H9 (cell line): ENCODE data around the gene RAB14. TPM values are rescaled to one million over a fixed set of nuclear protein-coding genes. Genes with fewer than 3 reads are reported as not detected.

ENCODE experiments used
- DNase-seq: peaks from one replicate; pipeline ENCODE4 v3.0.0-alpha.2; 2017
- H2AFZ ChIP-seq: one replicate; pipeline ENCODE4 v1.6.1; 2013; ENCODE audit warnings: mild to moderate bottlenecking, low read length, control low read depth, moderate library complexity
- H2AK5ac ChIP-seq: 2 replicates; pipeline ENCODE4 v1.6.1; 2013; ENCODE audit warnings: low read length, control low read depth, mixed read lengths; ENCODE audit not compliant: insufficient read length
- H2BK120ac ChIP-seq: one replicate; pipeline ENCODE4 v1.6.1; 2013; ENCODE audit warnings: low read depth, mild to moderate bottlenecking, low read length, control low read depth, inconsistent platforms; ENCODE audit not compliant: poor library complexity, severe bottlenecking
- H2BK12ac ChIP-seq: 2 replicates; pipeline ENCODE4 v1.6.1; 2013; ENCODE audit warnings: low read length, control low read depth, mixed read lengths, low read depth; ENCODE audit not compliant: insufficient read length
- H2BK15ac ChIP-seq: 2 replicates; pipeline ENCODE4 v1.6.1; 2013; ENCODE audit warnings: low read depth, low read length, control low read depth
- H2BK20ac ChIP-seq: one replicate; pipeline ENCODE4 v1.6.1; 2013; ENCODE audit warnings: low read depth, mild to moderate bottlenecking, low read length, control low read depth, inconsistent platforms; ENCODE audit not compliant: poor library complexity, severe bottlenecking
- H2BK5ac ChIP-seq: 2 replicates; pipeline ENCODE4 v1.6.1; 2013; ENCODE audit warnings: low read length, control low read depth, mixed read lengths; ENCODE audit not compliant: insufficient read length
- H3K14ac ChIP-seq: 2 replicates; pipeline ENCODE4 v1.6.1; 2013; ENCODE audit warnings: low read length, control low read depth; ENCODE audit not compliant: insufficient read depth
- H3K18ac ChIP-seq: 2 replicates; pipeline ENCODE4 v1.6.1; 2013; ENCODE audit warnings: low read depth, mild to moderate bottlenecking, mixed read lengths, low read length, control low read depth; ENCODE audit not compliant: insufficient read length
- H3K23ac ChIP-seq: 2 replicates; pipeline ENCODE4 v1.6.1; 2013; ENCODE audit warnings: low read length, control low read depth, mixed read lengths, low read depth; ENCODE audit not compliant: insufficient read length
- H3K23me2 ChIP-seq: 2 replicates; pipeline ENCODE4 v1.6.1; 2013; ENCODE audit warnings: low read depth, mild to moderate bottlenecking, mixed read lengths, low read length, control low read depth; ENCODE audit not compliant: insufficient read length, poor library complexity, severe bottlenecking
- H3K27ac ChIP-seq: 2 replicates; pipeline ENCODE4 v1.5.1; 2013; ENCODE audit warnings: low read length, control low read depth, mixed read lengths, low read depth; ENCODE audit not compliant: insufficient read length
- H3K27me3 ChIP-seq: 2 replicates; pipeline ENCODE4 v1.6.1; 2013; ENCODE audit warnings: low read length, control low read depth, inconsistent platforms; ENCODE audit not compliant: insufficient read depth
- H3K4ac ChIP-seq: 2 replicates; pipeline ENCODE4 v1.6.1; 2013; ENCODE audit warnings: low read depth, mild to moderate bottlenecking, control low read depth, inconsistent platforms, low read length, moderate library complexity
- H3K4me1 ChIP-seq: 2 replicates; pipeline ENCODE4 v1.6.1; 2013; ENCODE audit warnings: low read length, control low read depth, inconsistent platforms; ENCODE audit not compliant: insufficient read depth
- H3K4me2 ChIP-seq: 2 replicates; pipeline ENCODE4 v1.6.1; 2013; ENCODE audit warnings: low read length, control low read depth, mixed read lengths; ENCODE audit not compliant: insufficient read length, insufficient read depth
- H3K56ac ChIP-seq: 2 replicates; pipeline ENCODE4 v1.6.1; 2013; ENCODE audit warnings: low read depth, mild to moderate bottlenecking, mixed read lengths, low read length, control low read depth; ENCODE audit not compliant: insufficient read length
- H3K79me1 ChIP-seq: 2 replicates; pipeline ENCODE4 v1.6.1; 2013; ENCODE audit warnings: low read depth, mild to moderate bottlenecking, moderate library complexity, low read length, control low read depth, inconsistent platforms; ENCODE audit not compliant: insufficient read depth, poor library complexity, severe bottlenecking
- H3K79me2 ChIP-seq: 2 replicates; pipeline ENCODE4 v1.6.1; 2013; ENCODE audit warnings: low read length, control low read depth, inconsistent platforms; ENCODE audit not compliant: insufficient read depth
- H3K9ac ChIP-seq: 2 replicates; pipeline ENCODE4 v1.6.1; 2013; ENCODE audit warnings: low read length, control low read depth, mixed read lengths; ENCODE audit not compliant: insufficient read length; ENCODE audit errors: extremely low read depth
- H3K9me3 ChIP-seq: one replicate; pipeline ENCODE4 v1.6.1; 2013; ENCODE audit warnings: low read depth, low read length, inconsistent platforms; ENCODE audit not compliant: control insufficient read depth
- H3T11ph ChIP-seq: one replicate; pipeline ENCODE4 v1.6.1; 2013; ENCODE audit warnings: mild to moderate bottlenecking, low read length, control low read depth, inconsistent platforms
- H4K20me1 ChIP-seq: one replicate; pipeline ENCODE4 v1.6.1; 2013; ENCODE audit not compliant: control insufficient read depth, insufficient read length, insufficient read depth
- H4K5ac ChIP-seq: 2 replicates; pipeline ENCODE4 v1.6.1; 2013; ENCODE audit warnings: low read depth, mild to moderate bottlenecking, mixed read lengths, low read length, control low read depth; ENCODE audit not compliant: insufficient read length
- H4K8ac ChIP-seq: replicated peaks from 2 replicates; pipeline ENCODE4 v1.6.1; 2013; ENCODE audit warnings: low read length, control low read depth, mixed read lengths, low read depth; ENCODE audit not compliant: insufficient read length
- H4K91ac ChIP-seq: 2 replicates; pipeline ENCODE4 v1.6.1; 2013; ENCODE audit warnings: low read depth, mild to moderate bottlenecking, moderate library complexity, mixed read lengths, low read length, control low read depth; ENCODE audit not compliant: insufficient read length
- H3K27ac Mint-ChIP-seq, 3 experiments: 2 replicates in 2 of 3; 3 replicates in 1 of 3; pipeline ENCODE4 v1.8.0; 2020 to 2021; ENCODE audit warnings: mixed read lengths in 3 of 3, mild to moderate bottlenecking in 1 of 3, moderate library complexity in 1 of 3
- H3K27me3 Mint-ChIP-seq: 2 replicates; pipeline ENCODE4 v1.8.0; 2021; ENCODE audit warnings: low read depth, mild to moderate bottlenecking, moderate library complexity, mixed read lengths
- H3K36me3 Mint-ChIP-seq, 3 experiments: 2 replicates in 2 of 3; 3 replicates in 1 of 3; pipeline ENCODE4 v1.8.0; 2020 to 2021; ENCODE audit warnings: low read depth in 3 of 3, mixed read lengths in 3 of 3; ENCODE audit not compliant: insufficient read depth in 1 of 3
- H3K4me1 Mint-ChIP-seq, 2 experiments: 2 replicates each; pipeline ENCODE4 v1.8.0; 2020; ENCODE audit warnings: mixed read lengths in 2 of 2
- H3K4me3 Mint-ChIP-seq, 2 experiments: 2 replicates in 1 of 2; 3 replicates in 1 of 2; pipeline ENCODE4 v1.8.0; 2020 to 2021; ENCODE audit warnings: mild to moderate bottlenecking in 2 of 2, mixed read lengths in 2 of 2, moderate library complexity in 1 of 2
- H3K9me3 Mint-ChIP-seq, 2 experiments: 2 replicates in 1 of 2; 3 replicates in 1 of 2; pipeline ENCODE4 v1.8.0; 2020; ENCODE audit warnings: mild to moderate bottlenecking in 2 of 2, mixed read lengths in 2 of 2, moderate library complexity in 1 of 2
- CTCF ChIP-seq: fragments of 200-600 bp; sonication (generic); conservative IDR thresholded peaks from 3 replicates; pipeline ENCODE4 v1.8.0; 2021; ENCODE audit warnings: antibody characterized with exemption, mild to moderate bottlenecking
- WGBS: extraction: QIAGEN DNeasy Blood & Tissue Kit; methylation state at CpG from one replicate; pipeline ENCODE4 v1.1.7; 2013; ENCODE audit warnings: missing lambda C conversion rate, low lambda C conversion rate, mixed read lengths; ENCODE audit not compliant: insufficient read length; ENCODE audit errors: extremely low coverage; 5-methylcytosine and 5-hydroxymethylcytosine counted together
- total RNA-seq: library from RNA; stranded (reverse); gene quantifications from 2 replicates; pipeline ENCODE4 v1.2.1, GENCODE V29; 2021

The RAB14 gene
- total RNA-seq, 1 experiment from 2014 or later, result 33.6 TPM

- H3K14ac ChIP-seq, result no peak overlapping the region
- H4K8ac ChIP-seq, result no peak overlapping the region
- no peak overlapping the region for H2AK5ac ChIP-seq
- 0 out of 4 replicates have a peak, but pooled peaks cover 0 to 3% of the 10 kb centered on the region in 2 experiments for H3K4me1 Mint-ChIP-seq
- H3K23ac ChIP-seq, result no peak overlapping the region
- no peaks in the 10 kb centered on the region for H3K9me3 Mint-ChIP-seq
- DNase-seq, result no peak
- H3K4ac ChIP-seq, result no peak overlapping the region
- no peak overlapping the region for H3K27ac ChIP-seq
- TF ChIP-seq CTCF, result no peak
- no peak overlapping the region for H3K4me2 ChIP-seq
- H3K27me3 ChIP-seq, result no peaks in the 10 kb centered on the region
- H4K20me1 ChIP-seq, result no peaks in the 10 kb centered on the region
- no peak overlapping the region for H3K56ac ChIP-seq
- no peak overlapping the region for H3K9ac ChIP-seq
- H2BK20ac ChIP-seq, result no peak overlapping the region
- no peak overlapping the region for H2BK120ac ChIP-seq
- H2BK12ac ChIP-seq, result no peak overlapping the region
- no peak overlapping the region for H4K91ac ChIP-seq
- H2AFZ ChIP-seq, result no peak overlapping the region
- H3K27me3 Mint-ChIP-seq, result no peaks in the 10 kb centered on the region
- H3K18ac ChIP-seq, result no peak overlapping the region
- WGBS, result no CpG with 5 or more reads among the region's 2 CpGs
- H3K4me3 Mint-ChIP-seq, result no peak overlapping the region
- H2BK5ac ChIP-seq, result no peak overlapping the region
- no peaks in the 10 kb centered on the region for H3K79me1 ChIP-seq
- H3K9me3 ChIP-seq, result no peaks in the 10 kb centered on the region
- no peak overlapping the region for H3K27ac Mint-ChIP-seq
- peaks cover 2 to 46% (median 22%) of the 10 kb centered on the region in 3 experiments; a peak in 5 of 7 replicates for H3K36me3 Mint-ChIP-seq
- no peaks in the 10 kb centered on the region for H3K79me2 ChIP-seq
- no peak overlapping the region for H4K5ac ChIP-seq
- no peak overlapping the region for H2BK15ac ChIP-seq
- no peaks in the 10 kb centered on the region for H3K23me2 ChIP-seq
- no peak overlapping the region for H3T11ph ChIP-seq
- 0 out of 2 replicates have a peak, but pooled peaks cover 2% of the 10 kb centered on the region for H3K4me1 ChIP-seq
These were observed 33.6 kb downstream of the RAB14 start for GRCh38 chr9:121168052-121168451.
